Non-pigmented ciliary epithelial cell (primary cell): ENCODE data around the gene HLA-DMB.

Experiments used
- DNase-seq: peaks from one replicate; pipeline ENCODE4 v3.0.0-alpha.2; 2010; ENCODE audit warnings: low read depth

The HLA-DMB gene

DNA sequence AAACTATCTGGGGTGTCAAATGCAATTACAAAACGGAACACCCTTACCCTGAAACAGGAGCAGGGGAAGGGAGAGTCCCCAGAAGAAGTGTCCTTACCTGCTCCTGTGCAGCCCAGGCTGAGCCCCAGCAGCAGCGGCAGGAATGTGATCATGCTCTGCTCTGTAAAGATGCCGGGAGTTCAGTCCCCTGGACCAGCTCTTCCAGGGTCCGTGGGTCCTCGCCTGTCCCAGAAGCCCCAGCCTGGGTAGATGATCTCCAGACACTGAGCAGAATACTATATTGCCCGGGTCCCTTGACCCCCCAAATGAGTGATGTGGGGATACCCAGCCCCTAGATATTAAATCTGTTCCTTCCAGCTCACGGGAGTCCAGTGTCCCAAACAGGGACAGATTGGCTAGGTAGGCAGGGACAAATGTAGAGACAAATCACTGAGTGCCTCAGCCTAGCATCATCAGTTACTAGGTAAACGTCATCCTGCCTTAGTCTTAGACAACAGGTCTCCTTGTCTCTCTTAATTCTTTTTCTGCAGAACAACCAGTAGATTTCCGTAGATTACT, at the start of gene HLA-DMB:
HLA-DMB (minus strand) TSS at position 373 of the 558 bp plus-strand sequence; CDS start at position 152, 221 bp downstream.
- DNase-seq, result peak; percentile 28

DNA sequence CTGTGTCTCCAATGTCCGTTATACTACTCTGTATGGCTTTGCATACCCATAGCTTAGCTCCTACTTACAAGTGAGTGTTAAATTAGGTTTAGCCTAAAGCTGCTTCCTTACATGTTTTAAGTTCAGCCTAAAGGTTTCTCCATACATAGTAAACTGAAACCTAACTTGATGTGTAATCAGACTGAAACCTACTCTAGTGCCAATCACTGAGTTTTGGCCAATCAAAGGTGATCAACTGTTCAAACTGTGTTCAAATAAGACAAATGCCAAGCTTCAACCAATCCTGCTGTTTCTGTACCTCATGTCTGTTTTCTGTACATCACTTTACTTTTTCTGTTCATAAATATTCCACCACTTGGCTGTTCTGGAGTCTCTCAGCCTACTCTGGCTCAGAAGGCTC, 48.5 kb upstream of the HLA-DMB start:
- no peak for DNase-seq

DNA sequence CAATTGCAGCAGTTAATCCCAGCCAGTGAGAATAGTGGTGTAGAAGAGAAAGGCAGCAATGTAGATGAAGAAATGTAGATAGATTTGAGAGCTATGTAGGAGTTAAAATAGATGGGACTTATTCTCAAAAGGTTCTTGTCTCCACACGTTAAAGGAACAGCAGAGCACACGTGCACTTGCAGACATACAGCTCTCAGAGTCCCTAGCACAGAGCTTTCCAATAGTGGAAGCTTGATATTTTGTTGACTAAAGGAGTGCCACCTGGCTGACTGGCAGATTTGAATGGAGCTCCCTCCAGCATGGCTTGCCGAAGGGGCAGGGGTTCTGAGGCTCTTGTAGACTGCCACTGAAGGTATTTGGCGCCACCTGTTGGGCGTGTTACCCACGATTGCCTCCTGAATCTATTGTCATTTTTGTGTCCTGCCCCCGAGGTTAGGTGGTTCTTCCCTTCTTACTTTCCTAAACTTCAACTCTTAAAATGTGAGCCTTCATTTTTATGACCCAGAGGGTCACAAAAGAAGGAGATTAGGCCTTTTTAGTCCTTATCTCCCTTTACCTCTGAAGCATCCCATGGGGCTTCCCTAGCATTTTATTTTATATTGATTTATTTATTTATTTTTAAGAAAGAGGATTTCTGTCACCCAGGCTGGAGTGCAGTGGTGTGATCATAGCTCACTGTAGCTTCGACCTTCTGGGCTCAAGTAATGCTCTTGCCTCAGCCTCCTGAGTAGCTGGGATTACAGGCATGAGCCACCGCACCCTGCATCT, 44.0 kb upstream of the HLA-DMB start:
- no peak for DNase-seq

DNA sequence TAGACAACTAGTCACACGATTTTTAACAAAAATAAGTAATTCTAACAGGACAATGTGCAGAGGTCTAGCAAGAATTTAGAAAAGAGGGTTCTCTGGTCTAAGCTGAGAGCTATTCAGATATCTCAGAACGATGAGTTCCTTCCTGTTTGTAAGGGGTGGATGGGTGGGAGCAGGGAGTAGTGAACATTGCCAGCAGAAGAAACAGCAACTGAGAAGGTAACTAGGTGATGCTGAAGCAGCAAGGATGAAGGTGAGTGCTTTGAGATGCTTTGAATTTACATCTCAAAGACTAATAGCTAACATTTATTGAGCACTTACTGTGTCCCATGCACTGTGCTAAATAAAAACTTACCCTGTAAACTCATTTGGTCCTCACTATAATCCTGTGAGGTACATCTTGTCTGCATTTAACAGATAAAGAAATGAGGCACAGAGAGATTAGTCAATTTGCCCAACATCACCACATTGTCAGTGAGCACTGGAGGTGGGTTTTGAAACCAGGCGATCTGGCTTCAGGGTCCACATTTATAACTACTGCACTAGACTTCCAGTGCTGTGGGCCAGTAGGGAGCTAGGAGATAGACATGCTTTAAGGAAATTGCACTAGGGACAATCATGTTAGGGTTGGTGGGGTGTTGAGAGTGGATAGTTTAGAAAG, 43.3 kb upstream of the HLA-DMB start:
- DNase-seq, result no peak

DNA sequence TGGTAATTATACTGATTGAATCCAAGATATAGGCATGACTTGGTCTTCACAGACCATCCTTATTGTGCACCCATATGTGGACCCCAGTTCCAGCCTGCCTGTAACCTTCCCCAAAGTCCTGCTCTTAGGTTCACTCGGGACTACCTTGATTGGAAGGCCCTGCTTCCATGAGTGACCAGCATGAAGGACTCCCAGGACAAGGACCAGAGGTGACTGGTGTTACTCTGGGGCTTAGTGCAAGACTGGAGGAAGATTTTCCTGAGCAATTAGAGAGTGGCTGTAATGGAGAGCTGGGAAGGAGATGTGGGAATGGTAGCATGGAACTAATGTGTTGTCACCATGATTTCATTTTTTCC, 42.6 kb upstream of the HLA-DMB start:
- no peak for DNase-seq

DNA sequence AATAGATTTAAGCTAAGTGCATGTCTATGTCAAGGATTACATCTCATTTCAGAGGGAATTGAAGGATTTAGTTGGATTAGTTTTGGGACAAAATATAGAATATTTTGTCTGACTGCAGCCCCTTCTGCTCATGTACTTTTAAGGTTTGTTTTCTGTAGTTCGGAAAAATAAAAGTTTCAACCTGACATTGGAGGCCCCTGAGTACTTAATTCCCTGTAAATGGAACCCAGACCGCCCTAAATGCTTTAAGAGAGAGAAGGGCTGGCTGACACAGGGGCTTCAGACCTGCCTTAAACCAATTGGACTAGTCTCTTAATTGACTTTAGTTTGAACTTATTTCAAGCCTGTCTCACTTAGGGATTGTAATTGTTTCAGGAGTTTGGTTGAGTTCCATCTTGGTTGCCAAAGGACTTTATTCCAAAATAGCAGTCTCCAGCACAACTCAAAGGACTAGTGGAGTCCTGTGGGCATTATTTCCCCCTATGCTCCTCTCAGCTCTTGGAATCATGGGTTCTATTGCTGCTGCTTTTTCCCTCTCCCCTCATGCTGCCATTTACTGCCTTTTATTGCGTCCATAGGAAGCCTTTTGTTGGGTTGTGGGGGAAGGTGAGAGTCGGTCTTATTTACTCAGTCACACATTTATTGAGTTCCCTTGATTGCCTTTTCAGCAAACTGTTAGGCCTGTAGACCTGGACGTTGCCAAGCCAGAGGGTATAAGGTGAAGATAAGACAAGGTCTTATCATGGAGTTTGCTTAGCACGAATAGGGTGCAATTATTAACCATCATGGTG, 42.1 kb upstream of the HLA-DMB start:
- no peak for DNase-seq

DNA sequence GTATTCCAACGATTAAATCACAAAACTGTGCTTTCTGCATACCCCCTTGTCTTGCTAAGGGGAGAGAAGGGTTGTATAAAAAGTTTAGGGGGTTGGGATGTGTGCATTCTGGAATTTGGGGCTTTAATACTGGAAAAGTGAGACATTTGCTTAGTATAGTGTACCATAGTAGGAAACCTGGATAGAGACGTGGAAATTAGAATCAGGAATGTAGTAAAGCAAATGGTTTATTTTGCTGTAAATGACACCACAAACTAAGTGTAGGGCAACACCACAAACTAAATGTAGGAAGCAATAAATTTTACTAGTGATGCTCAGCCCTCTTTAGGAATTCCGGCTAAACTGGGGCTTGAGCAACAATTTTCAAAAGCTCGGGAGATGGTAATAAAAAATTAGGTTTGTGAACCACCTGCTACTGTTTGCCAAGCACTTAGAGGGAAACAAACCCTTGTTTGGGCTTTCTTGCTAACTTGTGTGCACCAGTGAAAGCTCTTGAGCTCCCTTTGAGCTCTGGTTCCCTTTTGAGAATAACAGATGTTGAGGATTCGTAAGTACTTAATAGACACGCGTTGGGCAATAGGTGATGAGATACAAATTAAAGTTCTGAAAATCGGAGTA, 41.4 kb upstream of the HLA-DMB start:
- no peak for DNase-seq

DNA sequence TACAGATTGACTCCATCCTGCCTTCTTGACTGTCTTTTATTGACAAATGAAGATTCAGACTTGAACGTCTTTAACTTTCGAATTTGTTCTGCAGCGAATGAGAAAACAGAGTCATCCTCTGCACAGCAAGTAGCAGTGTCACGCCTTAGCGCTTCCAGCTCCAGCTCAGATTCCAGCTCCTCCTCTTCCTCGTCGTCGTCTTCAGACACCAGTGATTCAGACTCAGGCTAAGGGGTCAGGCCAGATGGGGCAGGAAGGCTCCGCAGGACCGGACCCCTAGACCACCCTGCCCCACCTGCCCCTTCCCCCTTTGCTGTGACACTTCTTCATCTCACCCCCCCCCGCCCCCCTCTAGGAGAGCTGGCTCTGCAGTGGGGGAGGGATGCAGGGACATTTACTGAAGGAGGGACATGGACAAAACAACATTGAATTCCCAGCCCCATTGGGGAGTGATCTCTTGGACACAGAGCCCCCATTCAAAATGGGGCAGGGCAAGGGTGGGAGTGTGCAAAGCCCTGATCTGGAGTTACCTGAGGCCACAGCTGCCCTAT, 39.7 kb upstream of the HLA-DMB start:
- no peak for DNase-seq

DNA sequence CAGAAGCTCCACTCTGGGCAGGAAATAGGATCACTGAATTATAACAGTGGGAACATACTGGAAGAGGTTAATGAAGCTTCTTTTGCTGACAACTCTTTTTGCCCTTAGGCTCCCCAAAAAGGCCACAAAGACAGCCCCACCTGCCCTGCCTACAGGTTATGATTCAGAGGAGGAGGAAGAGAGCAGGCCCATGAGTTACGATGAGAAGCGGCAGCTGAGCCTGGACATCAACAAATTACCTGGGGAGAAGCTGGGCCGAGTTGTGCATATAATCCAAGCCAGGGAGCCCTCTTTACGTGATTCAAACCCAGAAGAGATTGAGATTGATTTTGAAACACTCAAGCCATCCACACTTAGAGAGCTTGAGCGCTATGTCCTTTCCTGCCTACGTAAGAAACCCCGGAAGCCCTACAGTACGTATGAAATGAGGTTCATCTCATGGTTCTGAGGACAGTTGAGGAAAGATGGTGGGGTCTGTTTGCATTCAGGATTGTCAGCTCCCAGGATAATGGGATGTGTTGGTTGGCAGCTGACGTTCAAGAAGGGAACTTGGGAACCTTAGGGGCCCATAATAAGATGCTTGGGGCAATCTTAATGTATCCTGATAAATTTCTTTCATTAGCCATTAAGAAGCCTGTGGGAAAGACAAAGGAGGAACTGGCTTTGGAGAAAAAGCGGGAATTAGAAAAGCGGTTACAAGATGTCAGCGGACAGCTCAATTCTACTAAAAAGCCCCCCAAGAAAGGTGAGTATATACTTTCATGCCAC, 39.1 kb upstream of the HLA-DMB start:
- no peak for DNase-seq

DNA sequence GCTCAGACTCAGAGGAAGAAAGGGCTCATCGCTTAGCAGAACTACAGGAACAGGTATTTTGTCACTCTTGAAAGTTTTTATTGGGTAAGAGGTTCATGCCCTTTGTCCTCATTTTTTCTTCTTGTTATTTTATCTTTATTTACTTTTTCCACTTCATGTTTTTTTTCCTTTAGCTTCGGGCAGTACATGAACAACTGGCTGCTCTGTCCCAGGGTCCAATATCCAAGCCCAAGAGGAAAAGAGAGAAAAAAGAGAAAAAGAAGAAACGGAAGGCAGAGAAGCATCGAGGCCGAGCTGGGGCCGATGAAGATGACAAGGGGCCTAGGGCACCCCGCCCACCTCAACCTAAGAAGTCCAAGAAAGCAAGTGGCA, 37.1 kb upstream of the HLA-DMB start:
- DNase-seq, result no peak

DNA sequence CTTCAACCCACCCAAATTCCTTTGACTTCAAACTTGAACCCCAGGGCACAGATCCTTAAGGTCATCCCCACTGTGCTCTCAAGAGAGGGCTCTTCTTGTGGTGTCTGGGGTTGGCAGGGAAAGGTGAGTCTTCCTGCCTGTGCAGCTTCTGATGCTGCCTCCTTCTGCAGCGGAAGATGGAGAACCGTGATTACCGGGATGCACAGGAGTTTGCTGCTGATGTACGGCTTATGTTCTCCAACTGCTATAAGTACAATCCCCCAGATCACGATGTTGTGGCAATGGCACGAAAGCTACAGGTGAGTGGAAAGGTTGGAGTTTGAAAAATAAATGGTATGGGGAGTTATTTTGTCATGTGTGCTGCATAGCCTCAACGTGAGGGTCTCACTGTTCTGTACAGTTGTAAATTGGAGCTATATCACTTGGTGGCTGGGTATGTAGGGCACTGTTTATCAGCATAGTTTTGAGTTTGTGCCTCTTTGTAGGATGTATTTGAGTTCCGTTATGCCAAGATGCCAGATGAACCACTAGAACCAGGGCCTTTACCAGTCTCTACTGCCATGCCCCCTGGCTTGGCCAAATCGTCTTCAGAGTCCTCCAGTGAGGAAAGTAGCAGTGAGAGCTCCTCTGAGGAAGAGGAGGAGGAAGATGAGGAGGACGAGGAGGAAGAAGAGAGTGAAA, 36.6 kb upstream of the HLA-DMB start:
- no peak for DNase-seq

DNA sequence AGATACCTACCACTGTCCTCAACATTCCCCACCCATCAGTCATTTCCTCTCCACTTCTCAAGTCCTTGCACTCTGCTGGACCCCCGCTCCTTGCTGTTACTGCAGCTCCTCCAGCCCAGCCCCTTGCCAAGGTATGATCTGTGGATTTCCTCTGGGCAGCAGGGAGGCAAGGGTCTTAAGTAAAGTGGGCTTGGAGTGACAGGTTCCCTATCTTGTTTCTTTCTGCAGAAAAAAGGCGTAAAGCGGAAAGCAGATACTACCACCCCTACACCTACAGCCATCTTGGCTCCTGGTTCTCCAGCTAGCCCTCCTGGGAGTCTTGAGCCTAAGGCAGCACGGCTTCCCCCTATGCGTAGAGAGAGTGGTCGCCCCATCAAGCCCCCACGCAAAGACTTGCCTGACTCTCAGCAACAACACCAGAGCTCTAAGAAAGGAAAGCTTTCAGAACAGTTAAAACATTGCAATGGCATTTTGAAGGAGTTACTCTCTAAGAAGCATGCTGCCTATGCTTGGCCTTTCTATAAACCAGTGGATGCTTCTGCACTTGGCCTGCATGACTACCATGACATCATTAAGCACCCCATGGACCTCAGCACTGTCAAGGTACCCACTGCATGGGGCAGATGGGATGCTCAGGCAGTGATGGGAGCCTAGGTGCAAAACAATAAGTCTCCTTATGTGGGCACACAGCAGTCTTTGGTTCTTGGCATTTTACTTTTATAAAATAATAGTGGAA, 35.7 kb upstream of the HLA-DMB start:
- DNase-seq, result no peak

DNA sequence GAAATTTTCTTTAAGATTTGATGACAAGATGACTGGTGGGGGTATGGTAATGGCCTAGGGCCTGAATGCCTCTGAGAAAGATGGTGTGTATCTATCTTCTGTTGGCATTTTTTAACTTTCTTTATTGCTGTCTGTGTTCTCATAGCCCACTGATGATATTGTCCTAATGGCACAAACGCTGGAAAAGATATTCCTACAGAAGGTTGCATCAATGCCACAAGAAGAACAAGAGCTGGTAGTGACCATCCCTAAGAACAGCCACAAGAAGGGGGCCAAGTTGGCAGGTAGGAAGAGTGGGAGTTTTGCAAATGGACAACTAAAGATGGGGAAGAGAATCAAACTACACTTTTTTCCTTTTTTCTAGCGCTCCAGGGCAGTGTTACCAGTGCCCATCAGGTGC, 35.1 kb upstream of the HLA-DMB start:
- DNase-seq, result no peak

DNA sequence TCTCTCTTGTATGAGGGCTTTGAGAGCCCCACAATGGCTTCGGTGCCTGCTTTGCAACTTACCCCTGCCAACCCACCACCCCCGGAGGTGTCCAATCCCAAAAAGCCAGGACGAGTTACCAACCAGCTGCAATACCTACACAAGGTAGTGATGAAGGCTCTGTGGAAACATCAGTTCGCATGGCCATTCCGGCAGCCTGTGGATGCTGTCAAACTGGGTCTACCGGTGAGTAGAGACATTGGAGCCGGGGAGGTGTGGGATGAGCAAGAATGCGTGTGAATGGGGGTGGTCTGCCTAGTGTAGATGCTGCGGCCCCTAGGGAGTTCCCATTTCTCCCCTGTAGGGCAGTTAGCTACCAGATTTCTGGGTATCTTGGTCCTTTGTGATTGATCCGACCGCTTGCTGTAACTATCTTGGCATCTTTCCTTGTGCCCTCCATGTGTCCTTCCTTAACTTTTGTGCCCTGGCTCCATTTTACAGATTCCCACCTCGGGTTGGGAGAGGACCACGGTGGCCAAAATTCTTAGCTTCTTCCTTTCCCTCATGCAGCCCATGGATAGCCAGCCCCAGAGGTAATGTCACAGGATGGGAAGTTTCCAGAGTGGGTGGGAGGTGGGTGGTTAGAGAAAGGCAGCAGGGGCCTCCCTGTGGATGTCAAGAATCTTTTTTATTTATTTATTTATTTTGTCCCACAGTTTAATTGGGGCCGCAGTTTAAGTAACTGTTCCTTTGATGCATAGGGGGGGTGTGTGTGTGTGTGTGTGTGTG, 33.9 kb upstream of the HLA-DMB start:
- no peak for DNase-seq

DNA sequence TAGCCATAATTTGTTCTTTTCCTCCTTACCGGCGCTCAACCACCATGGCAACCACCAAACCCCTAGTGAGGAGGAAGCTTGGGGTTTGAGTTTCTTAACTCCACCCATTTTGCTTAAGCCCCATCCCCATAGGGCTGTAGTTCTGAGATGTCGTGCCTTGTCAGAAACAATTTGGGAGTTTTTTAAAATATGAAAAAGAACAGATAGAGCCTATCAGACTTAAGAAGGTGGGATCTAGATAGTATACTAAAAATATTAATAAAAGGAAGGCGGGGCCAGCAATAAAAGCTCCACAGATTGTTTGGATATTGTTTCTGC, 33.1 kb upstream of the HLA-DMB start:
- no peak for DNase-seq

DNA sequence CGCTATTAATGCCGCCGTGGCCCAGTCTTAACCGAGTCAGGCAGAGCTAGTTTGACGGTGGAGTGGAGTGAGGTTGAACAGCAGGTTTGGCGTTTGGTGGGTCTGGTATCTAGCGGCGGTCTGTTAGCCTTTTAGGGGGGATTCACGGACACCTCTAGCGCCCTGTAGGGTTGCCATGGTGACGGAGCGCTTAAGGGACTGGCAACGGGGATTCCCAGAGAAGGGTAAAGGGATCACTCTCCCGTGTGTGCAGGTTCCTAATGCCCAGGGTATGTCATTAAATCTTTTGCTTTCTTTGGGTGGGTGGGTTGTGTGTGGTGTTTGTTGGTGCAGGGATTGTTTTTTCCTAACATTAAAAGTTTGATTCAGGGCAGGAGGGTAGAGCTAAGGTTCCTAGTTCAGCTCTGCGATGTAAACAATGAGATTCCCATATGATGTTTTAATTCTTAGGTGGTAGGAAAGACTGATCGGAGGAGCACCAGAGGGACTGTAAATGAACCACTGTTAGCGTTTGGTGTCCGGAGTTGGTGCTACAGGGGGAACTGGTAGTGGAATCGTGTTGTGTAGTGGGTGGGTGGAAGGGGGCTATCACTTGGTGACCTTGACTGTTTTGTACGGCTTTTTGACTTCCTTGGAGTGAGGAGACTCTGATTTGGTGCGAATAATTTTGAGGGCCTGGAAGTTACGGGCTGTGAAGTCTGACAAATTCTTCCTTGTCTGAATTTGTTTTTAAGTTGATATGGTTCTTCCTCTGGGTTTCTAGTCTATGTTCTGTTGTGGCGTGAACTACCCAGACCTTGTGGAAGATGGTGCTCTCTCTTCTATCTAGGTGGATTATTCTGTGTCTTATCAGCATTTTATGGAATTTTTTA, 32.6 kb upstream of the HLA-DMB start:
- DNase-seq, result no peak

DNA sequence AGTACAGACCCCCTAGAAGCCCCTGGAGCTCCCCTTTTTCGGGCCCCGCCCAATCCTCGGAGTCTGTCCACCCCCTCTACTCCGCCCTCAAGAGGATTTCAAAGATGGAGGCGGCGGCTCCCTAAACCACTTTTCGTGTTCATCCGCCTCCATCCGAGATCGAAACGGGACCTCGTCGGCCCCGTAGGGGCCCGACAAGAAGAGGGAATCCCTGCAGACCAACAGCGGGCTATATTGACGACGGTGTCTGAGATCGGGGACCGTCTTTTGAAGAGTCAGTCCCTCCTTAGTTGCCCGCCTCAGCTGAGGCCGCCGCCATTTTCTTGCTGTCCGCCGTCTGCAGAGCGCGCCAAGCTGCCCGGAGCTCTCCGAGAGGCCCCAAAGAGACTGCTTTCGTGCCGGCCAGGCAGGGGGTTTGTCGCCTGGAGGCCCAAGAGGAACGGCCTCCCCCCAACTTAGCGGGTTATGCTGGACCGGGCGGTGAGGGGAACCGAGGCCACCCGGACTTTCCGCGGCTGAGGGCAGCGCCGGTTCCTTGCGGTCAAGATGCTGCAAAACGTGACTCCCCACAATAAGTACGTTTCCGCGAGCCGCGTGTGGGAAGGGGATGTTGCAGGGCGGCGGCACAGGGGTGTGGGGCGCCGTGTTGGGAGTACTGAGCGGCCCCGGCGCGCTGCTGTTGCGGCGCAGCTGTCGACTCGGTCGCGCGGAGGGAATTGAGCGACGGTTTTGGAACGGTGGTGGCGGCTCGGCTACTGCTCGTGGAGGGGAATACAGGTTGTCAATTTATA, 31.7 kb upstream of the HLA-DMB start:
- DNase-seq, result no peak
